ENCODE measurements around the gene TAF4. TPM values are rescaled to one million over a fixed set of nuclear protein-coding genes. Genes with fewer than 3 reads are reported as not detected.

Gene TAF4
- total and polyA plus RNA-seq, 2 of the 13 experiments (the other 11 are each of a cell fraction or from before 2014, with no cell fraction given) = 5.9 to 12.0 TPM

DNA sequence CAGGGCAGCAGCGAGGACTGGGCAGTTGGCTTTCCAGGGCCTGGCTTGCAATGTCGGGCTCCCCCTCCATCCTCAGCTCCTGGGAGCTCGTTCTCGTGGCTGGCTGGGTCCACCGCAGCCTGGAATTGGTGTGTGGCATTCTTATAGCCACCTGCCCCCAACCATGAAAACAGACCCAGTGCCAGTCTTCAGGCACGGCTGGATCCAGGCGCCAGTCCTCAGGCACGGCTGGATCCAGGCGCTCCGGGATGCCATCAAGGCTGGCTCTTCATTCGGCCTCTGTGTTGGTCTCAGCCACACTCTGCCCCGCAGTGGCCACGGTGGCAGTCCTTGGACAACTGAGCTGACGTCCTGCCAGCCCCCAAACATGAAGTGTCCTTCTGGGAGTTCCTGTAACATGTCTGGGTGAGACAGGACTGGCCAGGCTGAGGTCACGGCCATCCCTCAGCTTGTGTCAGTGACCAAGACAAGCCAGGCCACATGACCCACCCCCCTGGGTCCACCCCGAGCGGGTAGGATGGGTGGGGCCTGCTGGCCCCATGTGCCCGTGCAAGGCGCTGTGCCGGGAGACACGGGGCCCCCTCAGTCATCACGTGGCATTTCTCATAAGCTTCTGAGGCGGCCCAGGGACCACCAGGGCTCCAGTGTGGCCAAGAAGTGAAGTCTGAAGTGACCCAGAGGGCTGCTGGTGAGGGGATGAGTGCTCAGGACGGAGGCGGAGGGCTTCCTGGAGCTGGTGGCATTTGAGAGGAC is 99.0 kb downstream of the TAF4 start (continued):
- TF ChIP-seq IKZF1 (IDR thresholded peaks at IDR 0.05) (no peak), POLR2G (IDR thresholded peaks at IDR 0.05; ENCODE audit: low read depth, low read length) (0 out of 2 replicates have a peak, but pooled peaks have one; percentile 29), ZNF775 (CRISPR knock-in tag; IDR thresholded peaks at IDR 0.05; ENCODE audit: borderline replicate concordance) (no peak), ZNF563 (CRISPR knock-in tag; IDR thresholded peaks at IDR 0.05) (no peak), KAT2B (IDR thresholded peaks at IDR 0.05; ENCODE audit: borderline replicate concordance, low read depth, low read length) (no peak), MXD4 (CRISPR knock-in tag; IDR thresholded peaks at IDR 0.05) (no peak; the same call in 1 of the 2 replicates), NR3C1 (CRISPR knock-in tag; IDR thresholded peaks at IDR 0.05) (no peak), FLYWCH1 (CRISPR knock-in tag; IDR thresholded peaks at IDR 0.05) (no peak), MTA1 (CRISPR knock-in tag; IDR thresholded peaks at IDR 0.05; ENCODE audit: borderline replicate concordance) (peak; percentile 44; the same call in 1 of the 2 replicates), MAZ (IDR thresholded peaks at IDR 0.05; ENCODE audit: borderline replicate concordance, low read depth, low read length) (no peak), MAZ (CRISPR knock-in tag; IDR thresholded peaks at IDR 0.05; ENCODE audit: low read depth) (no peak)
- TF ChIP-seq, protein P1, sequence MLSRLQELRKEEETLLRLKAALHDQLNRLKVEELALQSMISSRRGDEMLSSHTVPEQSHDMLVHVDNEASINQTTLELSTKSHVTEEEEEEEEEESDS (CRISPR knock-in tag; IDR thresholded peaks at IDR 0.05; ENCODE audit: borderline replicate concordance) = no peak
- TF ChIP-seq, protein P2, sequence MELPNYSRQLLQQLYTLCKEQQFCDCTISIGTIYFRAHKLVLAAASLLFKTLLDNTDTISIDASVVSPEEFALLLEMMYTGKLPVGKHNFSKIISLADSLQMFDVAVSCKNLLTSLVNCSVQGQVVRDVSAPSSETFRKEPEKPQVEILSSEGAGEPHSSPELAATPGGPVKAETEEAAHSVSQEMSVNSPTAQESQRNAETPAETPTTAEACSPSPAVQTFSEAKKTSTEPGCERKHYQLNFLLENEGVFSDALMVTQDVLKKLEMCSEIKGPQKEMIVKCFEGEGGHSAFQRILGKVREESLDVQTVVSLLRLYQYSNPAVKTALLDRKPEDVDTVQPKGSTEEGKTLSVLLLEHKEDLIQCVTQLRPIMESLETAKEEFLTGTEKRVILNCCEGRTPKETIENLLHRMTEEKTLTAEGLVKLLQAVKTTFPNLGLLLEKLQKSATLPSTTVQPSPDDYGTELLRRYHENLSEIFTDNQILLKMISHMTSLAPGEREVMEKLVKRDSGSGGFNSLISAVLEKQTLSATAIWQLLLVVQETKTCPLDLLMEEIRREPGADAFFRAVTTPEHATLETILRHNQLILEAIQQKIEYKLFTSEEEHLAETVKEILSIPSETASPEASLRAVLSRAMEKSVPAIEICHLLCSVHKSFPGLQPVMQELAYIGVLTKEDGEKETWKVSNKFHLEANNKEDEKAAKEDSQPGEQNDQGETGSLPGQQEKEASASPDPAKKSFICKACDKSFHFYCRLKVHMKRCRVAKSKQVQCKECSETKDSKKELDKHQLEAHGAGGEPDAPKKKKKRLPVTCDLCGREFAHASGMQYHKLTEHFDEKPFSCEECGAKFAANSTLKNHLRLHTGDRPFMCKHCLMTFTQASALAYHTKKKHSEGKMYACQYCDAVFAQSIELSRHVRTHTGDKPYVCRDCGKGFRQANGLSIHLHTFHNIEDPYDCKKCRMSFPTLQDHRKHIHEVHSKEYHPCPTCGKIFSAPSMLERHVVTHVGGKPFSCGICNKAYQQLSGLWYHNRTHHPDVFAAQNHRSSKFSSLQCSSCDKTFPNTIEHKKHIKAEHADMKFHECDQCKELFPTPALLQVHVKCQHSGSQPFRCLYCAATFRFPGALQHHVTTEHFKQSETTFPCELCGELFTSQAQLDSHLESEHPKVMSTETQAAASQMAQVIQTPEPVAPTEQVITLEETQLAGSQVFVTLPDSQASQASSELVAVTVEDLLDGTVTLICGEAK (IDR thresholded peaks at IDR 0.05) = no peak
- TF ChIP-seq, protein P2 (CRISPR knock-in tag; IDR thresholded peaks at IDR 0.05) = no peak
- TF ChIP-seq, protein P3, sequence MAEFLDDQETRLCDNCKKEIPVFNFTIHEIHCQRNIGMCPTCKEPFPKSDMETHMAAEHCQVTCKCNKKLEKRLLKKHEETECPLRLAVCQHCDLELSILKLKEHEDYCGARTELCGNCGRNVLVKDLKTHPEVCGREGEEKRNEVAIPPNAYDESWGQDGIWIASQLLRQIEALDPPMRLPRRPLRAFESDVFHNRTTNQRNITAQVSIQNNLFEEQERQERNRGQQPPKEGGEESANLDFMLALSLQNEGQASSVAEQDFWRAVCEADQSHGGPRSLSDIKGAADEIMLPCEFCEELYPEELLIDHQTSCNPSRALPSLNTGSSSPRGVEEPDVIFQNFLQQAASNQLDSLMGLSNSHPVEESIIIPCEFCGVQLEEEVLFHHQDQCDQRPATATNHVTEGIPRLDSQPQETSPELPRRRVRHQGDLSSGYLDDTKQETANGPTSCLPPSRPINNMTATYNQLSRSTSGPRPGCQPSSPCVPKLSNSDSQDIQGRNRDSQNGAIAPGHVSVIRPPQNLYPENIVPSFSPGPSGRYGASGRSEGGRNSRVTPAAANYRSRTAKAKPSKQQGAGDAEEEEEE (CRISPR knock-in tag; IDR thresholded peaks at IDR 0.05; ENCODE audit: borderline replicate concordance) = no peak
- TF ChIP-seq, protein P4, sequence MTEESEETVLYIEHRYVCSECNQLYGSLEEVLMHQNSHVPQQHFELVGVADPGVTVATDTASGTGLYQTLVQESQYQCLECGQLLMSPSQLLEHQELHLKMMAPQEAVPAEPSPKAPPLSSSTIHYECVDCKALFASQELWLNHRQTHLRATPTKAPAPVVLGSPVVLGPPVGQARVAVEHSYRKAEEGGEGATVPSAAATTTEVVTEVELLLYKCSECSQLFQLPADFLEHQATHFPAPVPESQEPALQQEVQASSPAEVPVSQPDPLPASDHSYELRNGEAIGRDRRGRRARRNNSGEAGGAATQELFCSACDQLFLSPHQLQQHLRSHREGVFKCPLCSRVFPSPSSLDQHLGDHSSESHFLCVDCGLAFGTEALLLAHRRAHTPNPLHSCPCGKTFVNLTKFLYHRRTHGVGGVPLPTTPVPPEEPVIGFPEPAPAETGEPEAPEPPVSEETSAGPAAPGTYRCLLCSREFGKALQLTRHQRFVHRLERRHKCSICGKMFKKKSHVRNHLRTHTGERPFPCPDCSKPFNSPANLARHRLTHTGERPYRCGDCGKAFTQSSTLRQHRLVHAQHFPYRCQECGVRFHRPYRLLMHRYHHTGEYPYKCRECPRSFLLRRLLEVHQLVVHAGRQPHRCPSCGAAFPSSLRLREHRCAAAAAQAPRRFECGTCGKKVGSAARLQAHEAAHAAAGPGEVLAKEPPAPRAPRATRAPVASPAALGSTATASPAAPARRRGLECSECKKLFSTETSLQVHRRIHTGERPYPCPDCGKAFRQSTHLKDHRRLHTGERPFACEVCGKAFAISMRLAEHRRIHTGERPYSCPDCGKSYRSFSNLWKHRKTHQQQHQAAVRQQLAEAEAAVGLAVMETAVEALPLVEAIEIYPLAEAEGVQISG (CRISPR knock-in tag; IDR thresholded peaks at IDR 0.05) = 0 out of 2 replicates have a peak, but pooled peaks have one; percentile 8

Data from HepG2 (cell line).